Measurements from ENCODE around the gene ZFAND3. TPM values are rescaled to one million over a fixed set of nuclear protein-coding genes. Genes with fewer than 3 reads are reported as not detected.

ZFAND3 gene
- total and polyA plus RNA-seq, 12 donors = 21.4 to 163 (median 46.3) TPM

DNA sequence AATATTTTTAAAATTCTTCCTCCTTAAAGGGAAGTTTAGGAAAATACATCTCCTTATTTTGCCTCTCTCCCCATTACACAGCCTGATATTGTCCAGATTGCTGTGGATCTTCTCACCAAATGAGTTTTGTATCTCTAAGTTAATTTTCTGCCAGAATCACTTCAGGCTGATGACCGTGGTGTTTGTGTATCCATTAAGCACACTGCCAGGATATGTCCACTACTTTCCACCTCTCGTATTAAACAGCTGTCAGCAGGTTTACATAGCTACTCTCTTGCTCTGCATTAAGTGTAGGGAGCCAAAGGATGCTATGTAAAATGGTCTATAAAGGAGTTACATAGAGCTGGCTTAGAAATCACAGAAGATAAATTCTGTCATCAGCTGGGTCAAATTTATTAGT is 201.1 kb downstream of the ZFAND3 start:
- Histone ChIP-seq H3K27ac (no peak overlapping the region), H3K27me3 (no peaks in the 10 kb centered on the region), H3K4me1 (replicated peaks in 1 of 2) (peaks cover 0 to 8% of the 10 kb centered on the region in 2 donors)

GRCh38 chr6:38021029-38021428 is 201.5 kb downstream of the ZFAND3 start:
- Histone ChIP-seq H3K4me1 (replicated peaks in 1 of 2) (peaks cover 0 to 8% of the 10 kb centered on the region in 2 donors), H3K4me3 (no peak overlapping the region), H3K27me3 (no peaks in the 10 kb centered on the region), H3K36me3 (replicated peaks in 1 of 2) (no peaks in the 10 kb centered on the region), H3K27ac (no peak overlapping the region), H3K9me3 (replicated peaks in 1 of 3) (no peaks in the 10 kb centered on the region)
- TF ChIP-seq, protein P1, sequence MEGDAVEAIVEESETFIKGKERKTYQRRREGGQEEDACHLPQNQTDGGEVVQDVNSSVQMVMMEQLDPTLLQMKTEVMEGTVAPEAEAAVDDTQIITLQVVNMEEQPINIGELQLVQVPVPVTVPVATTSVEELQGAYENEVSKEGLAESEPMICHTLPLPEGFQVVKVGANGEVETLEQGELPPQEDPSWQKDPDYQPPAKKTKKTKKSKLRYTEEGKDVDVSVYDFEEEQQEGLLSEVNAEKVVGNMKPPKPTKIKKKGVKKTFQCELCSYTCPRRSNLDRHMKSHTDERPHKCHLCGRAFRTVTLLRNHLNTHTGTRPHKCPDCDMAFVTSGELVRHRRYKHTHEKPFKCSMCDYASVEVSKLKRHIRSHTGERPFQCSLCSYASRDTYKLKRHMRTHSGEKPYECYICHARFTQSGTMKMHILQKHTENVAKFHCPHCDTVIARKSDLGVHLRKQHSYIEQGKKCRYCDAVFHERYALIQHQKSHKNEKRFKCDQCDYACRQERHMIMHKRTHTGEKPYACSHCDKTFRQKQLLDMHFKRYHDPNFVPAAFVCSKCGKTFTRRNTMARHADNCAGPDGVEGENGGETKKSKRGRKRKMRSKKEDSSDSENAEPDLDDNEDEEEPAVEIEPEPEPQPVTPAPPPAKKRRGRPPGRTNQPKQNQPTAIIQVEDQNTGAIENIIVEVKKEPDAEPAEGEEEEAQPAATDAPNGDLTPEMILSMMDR (IDR thresholded peaks at IDR 0.05) = no peak
- no peak for TF ChIP-seq POLR2A (IDR thresholded peaks at IDR 0.05)
- intact Hi-C loops (cut with DNase I) = no loop called here
- 63 to 89% (median 72%) methylated on average over 2 of the region's 2 CpGs for WGBS, 4 donors
- no peak for DNase-seq

More for the DNA sequence above, 201.1 kb downstream of the ZFAND3 start:
- 87 to 96% (median 92%) methylated on average over 2 of the region's 2 CpGs for WGBS, 4 donors
- Histone ChIP-seq H3K9me3 (replicated peaks in 1 of 3) (no peaks in the 10 kb centered on the region), H3K4me3 (no peak overlapping the region), H3K36me3 (replicated peaks in 1 of 2) (no peaks in the 10 kb centered on the region)
- no peak for DNase-seq
- TF ChIP-seq, protein P1 (IDR thresholded peaks at IDR 0.05) = no peak
- no peak for TF ChIP-seq POLR2A (IDR thresholded peaks at IDR 0.05)
- intact Hi-C loops (cut with DNase I) = no loop called here

GRCh38 chr6:38021571-38021970 is 202.0 kb downstream of the ZFAND3 start:
- Histone ChIP-seq H3K4me1 (replicated peaks in 1 of 2) (peaks cover 0 to 8% of the 10 kb centered on the region in 2 donors), H3K27me3 (no peaks in the 10 kb centered on the region), H3K36me3 (replicated peaks in 1 of 2) (no peaks in the 10 kb centered on the region), H3K4me3 (no peak overlapping the region), H3K27ac (no peak overlapping the region), H3K9me3 (replicated peaks in 1 of 3) (no peaks in the 10 kb centered on the region)
- WGBS, 4 donors = 63 to 76% (median 72%) methylated on average over 1 of the region's 1 CpG
- intact Hi-C loops (cut with DNase I) = no loop called here
- DNase-seq = no peak
- TF ChIP-seq, protein P1 (IDR thresholded peaks at IDR 0.05) = no peak
- TF ChIP-seq POLR2A (IDR thresholded peaks at IDR 0.05) = no peak

DNA sequence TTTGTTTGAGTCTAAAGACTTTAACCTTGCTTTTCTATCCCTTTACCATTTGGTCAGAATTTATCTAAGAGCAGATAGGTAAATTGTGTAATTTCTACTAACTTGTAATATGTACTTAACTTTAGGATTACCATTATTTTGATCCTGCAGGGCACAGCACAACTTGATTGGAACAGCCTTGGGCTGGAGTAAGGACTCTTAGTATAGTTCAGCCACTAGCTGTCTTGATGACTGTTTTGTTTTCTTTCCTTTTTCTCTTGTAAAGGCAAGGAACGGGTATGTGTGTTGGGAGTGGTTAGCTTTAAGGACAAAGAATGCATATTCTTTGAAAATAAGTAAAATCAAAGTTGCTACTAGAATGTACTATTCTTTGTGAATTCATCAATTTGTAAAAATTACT is 203.2 kb downstream of the ZFAND3 start:
- Histone ChIP-seq H3K27ac (no peak overlapping the region), H3K4me3 (no peak overlapping the region), H3K9me3 (replicated peaks in 1 of 3) (no peaks in the 10 kb centered on the region), H3K27me3 (no peaks in the 10 kb centered on the region), H3K4me1 (replicated peaks in 1 of 2) (peaks cover 0 to 8% of the 10 kb centered on the region in 2 donors), H3K36me3 (replicated peaks in 1 of 2) (no peaks in the 10 kb centered on the region)
- no peak for DNase-seq
- 90 to 100% (median 95%) methylated on average over 1 of the region's 1 CpG for WGBS, 4 donors
- intact Hi-C loops (cut with DNase I) = no loop called here
- no peak for TF ChIP-seq POLR2A (IDR thresholded peaks at IDR 0.05)
- TF ChIP-seq, protein P1 (IDR thresholded peaks at IDR 0.05) = no peak

Measured in adrenal gland (tissue), 12 donors.